HepG2 (cell line): Measurements from ENCODE around the gene KSR1. TPM values are rescaled to one million over a fixed set of nuclear protein-coding genes. Genes with fewer than 3 reads are reported as not detected.
A peak's percentile ranks its signal among the peaks of the same experiment; 100 is the strongest.

Experiments used
- ERF ChIP-seq: IDR thresholded peaks from 2 replicates; pipeline ENCODE4 v1.6.1; 2018; ENCODE audit warnings: missing biosample characterization, missing genetic modification reagents
- GTF3A ChIP-seq: sonication (generic); formaldehyde crosslinking; conservative IDR thresholded peaks from 2 replicates; pipeline ENCODE4 v1.4.0; 2020; ENCODE audit warnings: mild to moderate bottlenecking, missing genetic modification reagents
- KAT8 ChIP-seq: IDR thresholded peaks from 2 replicates; pipeline ENCODE4 v1.6.1; 2016; ENCODE audit warnings: missing genetic modification reagents, missing compliant biosample characterization
- MTA1 ChIP-seq: sonication (generic); formaldehyde crosslinking; IDR thresholded peaks from 2 replicates; pipeline ENCODE4 v1.4.0; 2020; ENCODE audit warnings: missing genetic modification reagents, mild to moderate bottlenecking, borderline replicate concordance
- RBM39 ChIP-seq: fragments of 200-400 bp; formaldehyde crosslinking; IDR thresholded peaks from one replicate; pipeline ENCODE4 v1.6.1; 2018; ENCODE audit warnings: antibody characterized with exemption, mild to moderate bottlenecking, low read depth, low read length; ENCODE audit not compliant: poor library complexity, severe bottlenecking
- SALL1 ChIP-seq: sonication (generic); formaldehyde crosslinking; IDR thresholded peaks from 2 replicates; pipeline ENCODE4 v1.8.0; 2022; ENCODE audit warnings: mild to moderate bottlenecking, missing genetic modification reagents
- SIN3A ChIP-seq: IDR thresholded peaks from 2 replicates; pipeline ENCODE4 v1.6.1; 2011; ENCODE audit warnings: low read depth, mild to moderate bottlenecking, control low read depth, low read length, borderline replicate concordance
- SNAPC4 ChIP-seq: sonication (generic); formaldehyde crosslinking; IDR thresholded peaks from 2 replicates; pipeline ENCODE4 v1.4.0; 2020; ENCODE audit warnings: mild to moderate bottlenecking, missing genetic modification reagents
- TFAP4 ChIP-seq: sonication (generic); IDR thresholded peaks from 2 replicates; pipeline ENCODE4 v1.6.1; 2016; ENCODE audit warnings: low read depth, borderline replicate concordance
- TOPORS ChIP-seq: sonication (generic); formaldehyde crosslinking; IDR thresholded peaks from 2 replicates; pipeline ENCODE4 v1.8.0; 2023; ENCODE audit warnings: mild to moderate bottlenecking, missing genetic modification reagents
- ZFP36L2 ChIP-seq: sonication (generic); formaldehyde crosslinking; IDR thresholded peaks from 2 replicates; pipeline ENCODE4 v1.4.0; 2020; ENCODE audit warnings: missing genetic modification reagents
- polyA plus RNA-seq, 8 experiments: library from polyadenylated mRNA; depleted of rRNA in 3 of 8; stranded (reverse) in 7 of 8; unstranded in 1 of 8; fragments of >200 nt; fragmentation: Illumina TruSeq in 4 of 8; extraction: Trizol in 4 of 8; gene quantifications; 2 replicates each; pipeline versions ENCODE4 v1.2.1 to v1.2.3, GENCODE V29; 2011 to 2016; ENCODE audit warnings: low read depth in 4 of 8, missing spikeins in 1 of 8, mixed read lengths in 1 of 8; ENCODE audit not compliant: insufficient read depth in 1 of 8
- total RNA-seq, 5 experiments: library from RNA; depleted of rRNA; stranded (reverse); fragments of >200 nt; fragmentation: Illumina TruSeq; extraction: Trizol; gene quantifications; 2 replicates each; pipeline ENCODE4 v1.2.3, GENCODE V29; 2016; ENCODE audit warnings: low read depth in 1 of 5
- TF ChIP-seq, protein P1 (sequence below), 2 experiments: sonication (generic) in 1 of 2; formaldehyde crosslinking in 1 of 2; IDR thresholded peaks; 2 replicates each; pipeline versions ENCODE4 v1.4.0 to v1.6.1; 2016 to 2020; ENCODE audit warnings: borderline replicate concordance in 1 of 2, low read depth in 1 of 2, mild to moderate bottlenecking in 1 of 2, missing genetic modification reagents in 1 of 2
- TF ChIP-seq, protein P2 (sequence below), 2 experiments: IDR thresholded peaks; 2 replicates each; pipeline ENCODE4 v1.6.1; 2011 to 2012; ENCODE audit warnings: low read length in 2 of 2, borderline replicate concordance in 1 of 2, low read depth in 1 of 2, mild to moderate bottlenecking in 1 of 2, moderate library complexity in 1 of 2

Gene KSR1
- total and polyA plus RNA-seq, 2 of the 13 experiments (the other 11 are each of a cell fraction or from before 2014, with no cell fraction given), result 10.1 to 16.6 TPM

- TF ChIP-seq SNAPC4 (CRISPR knock-in tag) (no peak), RBM39 (no peak), TFAP4 (peak; percentile 95), MTA1 (CRISPR knock-in tag) (peak; percentile 75; the same call in 1 of the 2 replicates), ERF (CRISPR knock-in tag) (no peak), SIN3A (peak; percentile 64; the same call in 1 of the 2 replicates), ZFP36L2 (CRISPR knock-in tag) (no peak), KAT8 (CRISPR knock-in tag) (peak; percentile 32), SALL1 (CRISPR knock-in tag) (peak; percentile 89), TOPORS (no peak), GTF3A (no peak)
- TF ChIP-seq, protein P1, sequence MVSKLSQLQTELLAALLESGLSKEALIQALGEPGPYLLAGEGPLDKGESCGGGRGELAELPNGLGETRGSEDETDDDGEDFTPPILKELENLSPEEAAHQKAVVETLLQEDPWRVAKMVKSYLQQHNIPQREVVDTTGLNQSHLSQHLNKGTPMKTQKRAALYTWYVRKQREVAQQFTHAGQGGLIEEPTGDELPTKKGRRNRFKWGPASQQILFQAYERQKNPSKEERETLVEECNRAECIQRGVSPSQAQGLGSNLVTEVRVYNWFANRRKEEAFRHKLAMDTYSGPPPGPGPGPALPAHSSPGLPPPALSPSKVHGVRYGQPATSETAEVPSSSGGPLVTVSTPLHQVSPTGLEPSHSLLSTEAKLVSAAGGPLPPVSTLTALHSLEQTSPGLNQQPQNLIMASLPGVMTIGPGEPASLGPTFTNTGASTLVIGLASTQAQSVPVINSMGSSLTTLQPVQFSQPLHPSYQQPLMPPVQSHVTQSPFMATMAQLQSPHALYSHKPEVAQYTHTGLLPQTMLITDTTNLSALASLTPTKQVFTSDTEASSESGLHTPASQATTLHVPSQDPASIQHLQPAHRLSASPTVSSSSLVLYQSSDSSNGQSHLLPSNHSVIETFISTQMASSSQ (IDR thresholded peaks at IDR 0.05; ENCODE audit: low read depth), result no peak
- TF ChIP-seq, protein P1 (CRISPR knock-in tag; IDR thresholded peaks at IDR 0.05; ENCODE audit: borderline replicate concordance), result peak; percentile 52; the same call in 1 of the 2 replicates
- TF ChIP-seq, protein P2, sequence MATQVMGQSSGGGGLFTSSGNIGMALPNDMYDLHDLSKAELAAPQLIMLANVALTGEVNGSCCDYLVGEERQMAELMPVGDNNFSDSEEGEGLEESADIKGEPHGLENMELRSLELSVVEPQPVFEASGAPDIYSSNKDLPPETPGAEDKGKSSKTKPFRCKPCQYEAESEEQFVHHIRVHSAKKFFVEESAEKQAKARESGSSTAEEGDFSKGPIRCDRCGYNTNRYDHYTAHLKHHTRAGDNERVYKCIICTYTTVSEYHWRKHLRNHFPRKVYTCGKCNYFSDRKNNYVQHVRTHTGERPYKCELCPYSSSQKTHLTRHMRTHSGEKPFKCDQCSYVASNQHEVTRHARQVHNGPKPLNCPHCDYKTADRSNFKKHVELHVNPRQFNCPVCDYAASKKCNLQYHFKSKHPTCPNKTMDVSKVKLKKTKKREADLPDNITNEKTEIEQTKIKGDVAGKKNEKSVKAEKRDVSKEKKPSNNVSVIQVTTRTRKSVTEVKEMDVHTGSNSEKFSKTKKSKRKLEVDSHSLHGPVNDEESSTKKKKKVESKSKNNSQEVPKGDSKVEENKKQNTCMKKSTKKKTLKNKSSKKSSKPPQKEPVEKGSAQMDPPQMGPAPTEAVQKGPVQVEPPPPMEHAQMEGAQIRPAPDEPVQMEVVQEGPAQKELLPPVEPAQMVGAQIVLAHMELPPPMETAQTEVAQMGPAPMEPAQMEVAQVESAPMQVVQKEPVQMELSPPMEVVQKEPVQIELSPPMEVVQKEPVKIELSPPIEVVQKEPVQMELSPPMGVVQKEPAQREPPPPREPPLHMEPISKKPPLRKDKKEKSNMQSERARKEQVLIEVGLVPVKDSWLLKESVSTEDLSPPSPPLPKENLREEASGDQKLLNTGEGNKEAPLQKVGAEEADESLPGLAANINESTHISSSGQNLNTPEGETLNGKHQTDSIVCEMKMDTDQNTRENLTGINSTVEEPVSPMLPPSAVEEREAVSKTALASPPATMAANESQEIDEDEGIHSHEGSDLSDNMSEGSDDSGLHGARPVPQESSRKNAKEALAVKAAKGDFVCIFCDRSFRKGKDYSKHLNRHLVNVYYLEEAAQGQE (IDR thresholded peaks at IDR 0.05; ENCODE audit: borderline replicate concordance in 1 of 2, low read depth in 1 of 2, low read length in 2 of 2), result 0 out of 4 replicates have a peak, but pooled peaks of 1 of the 2 experiments have one; percentile 32
These were observed 1.7 kb downstream of the KSR1 start (continued) for GRCh38 chr17:27457731-27458523.
